HepG2 (cell line): ENCODE measurements around the gene RAC3. TPM values are rescaled to one million over a fixed set of nuclear protein-coding genes. Genes with fewer than 3 reads are reported as not detected.

Source experiments
- ATAC-seq: fragments of 200-7000 bp; cut with Tn5 transposase; 3 replicates; pipeline ENCODE4 v1.9.1; 2020; ENCODE audit warnings: mild to moderate bottlenecking, moderate library complexity
- BruUV-seq: library from RNA; stranded (reverse); fragments of 400-500 nt; replicated peaks from 2 replicates; lab custom pipeline; 2021; lab: Mats Ljungman, UMichigan
- CTCF ChIA-PET: fragments of 300-600 bp; formaldehyde crosslinking; extraction: SDS; loops from one replicate; lab custom pipeline; 2021; ENCODE audit warnings: low total read pairs, inconsistent platforms, low intra/inter-chr PET ratio; lab: Yijun Ruan, JAX
- POLR2A ChIA-PET: fragments of 350-600 bp; sonication (Branson Sonifier 250); formaldehyde crosslinking; loops from one replicate; lab custom pipeline; 2020; ENCODE audit warnings: antibody characterized with exemption, inconsistent platforms; lab: Yijun Ruan, JAX
- DNase-seq: peaks from one replicate; pipeline ENCODE4 v3.0.0-alpha.2; 2015; ENCODE audit warnings: low spot score
- FAIRE-seq: peaks from 3 replicates; lab custom pipeline; 2011; peaks lifted over from hg19 to GRCh38; lab: Jason Lieb, UNC
- H2AFZ ChIP-seq: one replicate; pipeline ENCODE4 v1.6.1; 2011; ENCODE audit warnings: low read length, inconsistent platforms
- H3K27ac ChIP-seq: fragments of 300-600 bp; 3 replicates; pipeline ENCODE4 v1.8.0; 2011; ENCODE audit warnings: mixed run types, mild to moderate bottlenecking, mixed read lengths, low read length, inconsistent platforms; ENCODE audit not compliant: insufficient read depth; ENCODE audit errors: extremely low read length
- H3K27me3 ChIP-seq, 2 experiments: fragments of 200-600 bp in 1 of 2; 2 replicates in 1 of 2; 3 replicates in 1 of 2; pipeline versions ENCODE4 v1.6.0 to v1.8.0; 2011; ENCODE audit warnings: low read length in 2 of 2, mild to moderate bottlenecking in 2 of 2, moderate library complexity in 2 of 2, inconsistent platforms in 1 of 2; ENCODE audit not compliant: insufficient read depth in 2 of 2, control insufficient read depth in 1 of 2
- H3K36me3 ChIP-seq, 2 experiments: fragments of 200-600 bp in 1 of 2; replicated peaks in 1 of 2; 2 replicates in 1 of 2; 3 replicates in 1 of 2; pipeline versions ENCODE4 v1.5.1 to v1.8.0; 2011; ENCODE audit warnings: low read length in 2 of 2, inconsistent platforms in 1 of 2; ENCODE audit not compliant: insufficient read depth in 2 of 2, control insufficient read depth in 1 of 2
- H3K4me1 ChIP-seq: 2 replicates; pipeline ENCODE4 v1.5.1; 2012; ENCODE audit warnings: low read length, inconsistent platforms; ENCODE audit not compliant: insufficient read depth
- H3K4me2 ChIP-seq: 2 replicates; pipeline ENCODE4 v1.6.0; 2011; ENCODE audit warnings: low read depth, low read length, inconsistent platforms
- H3K4me3 ChIP-seq, 3 experiments: fragments of 200-600 bp in 1 of 3; sonication (generic), shearing (Covaris generic) in 1 of 3; replicated peaks in 1 of 3; 2 replicates each; pipeline ENCODE4 v1.5.1; 2011 to 2016; ENCODE audit warnings: low read length in 3 of 3, inconsistent platforms in 2 of 3, low read depth in 2 of 3, mild to moderate bottlenecking in 2 of 3, control low read depth in 1 of 3, mixed read lengths in 1 of 3; ENCODE audit not compliant: insufficient read depth in 1 of 3
- H3K79me2 ChIP-seq: one replicate; pipeline ENCODE4 v1.6.1; 2011; ENCODE audit warnings: low read length, inconsistent platforms; ENCODE audit not compliant: insufficient read depth
- H3K9ac ChIP-seq: 2 replicates; pipeline ENCODE4 v1.6.0; 2011; ENCODE audit warnings: mild to moderate bottlenecking, low read depth, low read length, inconsistent platforms; ENCODE audit not compliant: insufficient read depth
- H3K9me3 ChIP-seq: 2 replicates; pipeline ENCODE4 v1.5.1; 2012; ENCODE audit warnings: mild to moderate bottlenecking, low read length
- H4K20me1 ChIP-seq: 2 replicates; pipeline ENCODE4 v1.6.0; 2011; ENCODE audit warnings: inconsistent platforms, mild to moderate bottlenecking, low read length, moderate library complexity; ENCODE audit not compliant: insufficient read depth
- CBX5 ChIP-seq: sonication (generic); formaldehyde crosslinking; IDR thresholded peaks from 2 replicates; pipeline ENCODE4 v1.4.0; 2020; ENCODE audit warnings: missing genetic modification reagents, borderline replicate concordance
- GATAD2A ChIP-seq: IDR thresholded peaks from 2 replicates; pipeline ENCODE4 v1.6.1; 2016
- SMAD3 ChIP-seq: sonication (generic); formaldehyde crosslinking; IDR thresholded peaks from 2 replicates; pipeline ENCODE4 v1.4.0; 2020; ENCODE audit warnings: missing genetic modification reagents
- TBL1XR1 ChIP-seq: fragments of 150-350 bp; IDR thresholded peaks from 2 replicates; pipeline ENCODE4 v1.6.1; 2014; ENCODE audit warnings: borderline replicate concordance, low read length; ENCODE audit not compliant: partially characterized antibody
- TCF12 ChIP-seq, 2 experiments: fragments of 450-650 bp in 1 of 2; sonication (generic) in 1 of 2; formaldehyde crosslinking in 1 of 2; IDR thresholded peaks; 2 replicates each; pipeline versions ENCODE4 v1.6.1 to v1.8.0; 2017 to 2022; ENCODE audit warnings: antibody characterized with exemption in 1 of 2, mild to moderate bottlenecking in 1 of 2, missing genetic modification reagents in 1 of 2, moderate library complexity in 1 of 2
- TEF ChIP-seq: sonication (generic); formaldehyde crosslinking; IDR thresholded peaks from 2 replicates; pipeline ENCODE4 v1.5.0; 2020; ENCODE audit warnings: missing genetic modification reagents
- THAP7 ChIP-seq: sonication (generic); formaldehyde crosslinking; IDR thresholded peaks from 2 replicates; pipeline ENCODE4 v1.8.1; 2023; ENCODE audit warnings: mild to moderate bottlenecking, missing genetic modification reagents
- TMF1 ChIP-seq: sonication (generic); formaldehyde crosslinking; IDR thresholded peaks from 2 replicates; pipeline ENCODE4 v1.8.1; 2022; ENCODE audit warnings: low read depth, missing genetic modification reagents
- ZBTB34 ChIP-seq: sonication (generic); formaldehyde crosslinking; IDR thresholded peaks from 2 replicates; pipeline ENCODE4 v1.8.0; 2022; ENCODE audit warnings: mild to moderate bottlenecking, missing genetic modification reagents
- WGBS: methylation state at CpG from one replicate; pipeline ENCODE4 v1.1.6; 2017; ENCODE audit warnings: low lambda C conversion rate; 5-methylcytosine and 5-hydroxymethylcytosine counted together
- in situ Hi-C: cut with HindIII; loops from 2 replicates; pipeline ENCODE4 v1.10.0; 2017; ENCODE audit warnings: low pct_unique_long_range_greater_than_20kb; ENCODE audit not compliant: extremely low pct_ligation_motif_present
- intact Hi-C: fragments of 100-400 bp; cut with micrococcal nuclease; formaldehyde crosslinking; loops from one replicate; pipeline ENCODE4 v1.10.0; 2022; ENCODE audit not compliant: unreplicated experiment
- polyA plus RNA-seq, 8 experiments: library from polyadenylated mRNA; depleted of rRNA in 3 of 8; stranded (reverse) in 7 of 8; unstranded in 1 of 8; fragments of >200 nt; fragmentation: Illumina TruSeq in 4 of 8; extraction: Trizol in 4 of 8; gene quantifications; 2 replicates each; pipeline versions ENCODE4 v1.2.1 to v1.2.3, GENCODE V29; 2011 to 2016; ENCODE audit warnings: low read depth in 4 of 8, missing spikeins in 1 of 8, mixed read lengths in 1 of 8; ENCODE audit not compliant: insufficient read depth in 1 of 8
- total RNA-seq, 5 experiments: library from RNA; depleted of rRNA; stranded (reverse); fragments of >200 nt; fragmentation: Illumina TruSeq; extraction: Trizol; gene quantifications; 2 replicates each; pipeline ENCODE4 v1.2.3, GENCODE V29; 2016; ENCODE audit warnings: low read depth in 1 of 5
- TF ChIP-seq, protein P1 (sequence below): sonication (generic); formaldehyde crosslinking; IDR thresholded peaks from 2 replicates; pipeline ENCODE4 v1.4.0; 2020; ENCODE audit warnings: missing genetic modification reagents, mild to moderate bottlenecking, borderline replicate concordance
- TF ChIP-seq, protein P2 (sequence below): sonication (generic); formaldehyde crosslinking; IDR thresholded peaks from 2 replicates; pipeline ENCODE4 v1.5.0; 2020; ENCODE audit warnings: mild to moderate bottlenecking, missing genetic modification reagents, borderline replicate concordance

Gene RAC3
- total and polyA plus RNA-seq, 2 of the 13 experiments (the other 11 are each of a cell fraction or from before 2014, with no cell fraction given): 10.5 to 21.3 TPM

GRCh38 chr17:82036634-82037091, 5.2 kb downstream of the RAC3 start:
- DNase-seq: no peak
- TF ChIP-seq CBX5 (CRISPR knock-in tag) (0 out of 2 replicates have a peak, but pooled peaks have one; percentile 46), TMF1 (peak; percentile 23; the same call in 1 of the 2 replicates), SMAD3 (CRISPR knock-in tag) (no peak), TBL1XR1 (no peak), THAP7 (CRISPR knock-in tag) (0 out of 2 replicates have a peak, but pooled peaks have one; percentile 3), TCF12 (IDR thresholded peaks at IDR 0.05) (no peak), TCF12 (CRISPR knock-in tag; IDR thresholded peaks at IDR 0.05) (no peak), GATAD2A (CRISPR knock-in tag) (0 out of 2 replicates have a peak, but pooled peaks have one; percentile 6), ZBTB34 (CRISPR knock-in tag) (0 out of 2 replicates have a peak, but pooled peaks have one; percentile 12), TEF (CRISPR knock-in tag) (no peak)
- TF ChIP-seq, protein P1, sequence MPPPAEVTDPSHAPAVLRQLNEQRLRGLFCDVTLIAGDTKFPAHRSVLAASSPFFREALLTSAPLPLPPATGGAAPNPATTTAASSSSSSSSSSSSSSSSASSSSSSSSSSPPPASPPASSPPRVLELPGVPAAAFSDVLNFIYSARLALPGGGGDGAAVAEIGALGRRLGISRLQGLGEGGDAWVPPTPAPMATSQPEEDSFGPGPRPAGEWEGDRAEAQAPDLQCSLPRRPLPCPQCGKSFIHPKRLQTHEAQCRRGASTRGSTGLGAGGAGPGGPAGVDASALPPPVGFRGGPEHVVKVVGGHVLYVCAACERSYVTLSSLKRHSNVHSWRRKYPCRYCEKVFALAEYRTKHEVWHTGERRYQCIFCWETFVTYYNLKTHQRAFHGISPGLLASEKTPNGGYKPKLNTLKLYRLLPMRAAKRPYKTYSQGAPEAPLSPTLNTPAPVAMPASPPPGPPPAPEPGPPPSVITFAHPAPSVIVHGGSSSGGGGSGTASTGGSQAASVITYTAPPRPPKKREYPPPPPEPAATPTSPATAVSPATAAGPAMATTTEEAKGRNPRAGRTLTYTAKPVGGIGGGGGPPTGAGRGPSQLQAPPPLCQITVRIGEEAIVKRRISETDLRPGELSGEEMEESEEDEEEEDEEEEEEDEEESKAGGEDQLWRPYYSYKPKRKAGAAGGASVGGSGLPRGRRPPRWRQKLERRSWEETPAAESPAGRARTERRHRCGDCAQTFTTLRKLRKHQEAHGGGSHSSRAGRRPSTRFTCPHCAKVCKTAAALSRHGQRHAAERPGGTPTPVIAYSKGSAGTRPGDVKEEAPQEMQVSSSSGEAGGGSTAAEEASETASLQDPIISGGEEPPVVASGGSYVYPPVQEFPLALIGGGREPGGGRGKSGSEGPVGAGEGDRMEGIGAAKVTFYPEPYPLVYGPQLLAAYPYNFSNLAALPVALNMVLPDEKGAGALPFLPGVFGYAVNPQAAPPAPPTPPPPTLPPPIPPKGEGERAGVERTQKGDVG (CRISPR knock-in tag): 0 out of 2 replicates have a peak, but pooled peaks have one; percentile 11
- TF ChIP-seq, protein P2, sequence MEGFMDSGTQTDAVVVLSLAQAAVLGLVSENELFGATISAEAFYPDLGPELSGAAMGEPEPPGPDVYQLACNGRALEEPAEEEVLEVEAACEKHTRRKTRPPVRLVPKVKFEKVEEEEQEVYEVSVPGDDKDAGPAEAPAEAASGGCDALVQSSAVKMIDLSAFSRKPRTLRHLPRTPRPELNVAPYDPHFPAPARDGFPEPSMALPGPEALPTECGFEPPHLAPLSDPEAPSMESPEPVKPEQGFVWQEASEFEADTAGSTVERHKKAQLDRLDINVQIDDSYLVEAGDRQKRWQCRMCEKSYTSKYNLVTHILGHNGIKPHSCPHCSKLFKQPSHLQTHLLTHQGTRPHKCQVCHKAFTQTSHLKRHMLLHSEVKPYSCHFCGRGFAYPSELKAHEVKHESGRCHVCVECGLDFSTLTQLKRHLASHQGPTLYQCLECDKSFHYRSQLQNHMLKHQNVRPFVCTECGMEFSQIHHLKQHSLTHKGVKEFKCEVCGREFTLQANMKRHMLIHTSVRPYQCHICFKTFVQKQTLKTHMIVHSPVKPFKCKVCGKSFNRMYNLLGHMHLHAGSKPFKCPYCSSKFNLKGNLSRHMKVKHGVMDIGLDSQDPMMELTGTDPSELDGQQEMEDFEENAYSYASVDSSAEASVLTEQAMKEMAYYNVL (CRISPR knock-in tag): no peak

More at GRCh38 chr17:82036634-82037091, 5.2 kb downstream of the RAC3 start:
- CTCF ChIA-PET: interaction anchor here (1.8 kb wide), 1 partner anchor 78 kb away, joined by 7 read pairs; no protein-coding TSS in a partner anchor
- peak overlapping the region; percentile 87 to 98 (median 93) for H3K4me3 ChIP-seq
- H3K4me2 ChIP-seq: peak overlapping the region; percentile 95
- peak overlapping the region; percentile 91 for H3K9ac ChIP-seq
- H3K4me1 ChIP-seq: peaks cover 59% of the 10 kb centered on the region
- H2AFZ ChIP-seq: no peak overlapping the region
- H3K27ac ChIP-seq: peak overlapping the region; percentile 91
- H3K79me2 ChIP-seq: peaks cover 13% of the 10 kb centered on the region
- POLR2A ChIA-PET: interaction anchor here (0.9 to 6.2 kb wide), 10 partner anchors 14 to 215 kb away, joined by 3 to 112 read pairs (median 14); partner anchors contain the start of genes ARHGDIA, CENPX, FASN and LRRC45
- BruUV-seq: no TSS peak
- H3K27me3 ChIP-seq: no peaks in the 10 kb centered on the region
- intact Hi-C loops: loop anchor here (1.0 to 5.0 kb wide), 5 partner anchors 13 to 116 kb away; partner anchors contain the start of genes GPS1, LRRC45 and RFNG
- FAIRE-seq: no peak
- no peaks in the 10 kb centered on the region for H3K9me3 ChIP-seq
- H4K20me1 ChIP-seq: peaks cover 20% of the 10 kb centered on the region
- in situ Hi-C loops: loop anchor here (5.0 kb wide), 1 partner anchor 121 kb away; no protein-coding TSS in a partner anchor
- 18% methylated on average over 13 of the region's 23 CpGs for WGBS
- no peak for ATAC-seq
- H3K36me3 ChIP-seq: peaks cover 5 to 12% of the 10 kb centered on the region in 2 experiments
